Uterus (tissue), 4 donors: ENCODE results near the gene TAS1R3. TPM values are rescaled to one million over a fixed set of nuclear protein-coding genes. Genes with fewer than 3 reads are reported as not detected.

Source experiments
- DNase-seq, 2 donors: peaks; one replicate each; pipeline ENCODE4 v3.0.0-alpha.2; 2019 to 2020
- H3K27ac ChIP-seq, 2 donors: fragments of 200-600 bp; sonication (generic); 1 replicate in 1 of 2; 2 replicates in 1 of 2; pipeline ENCODE4 v1.5.1; 2016 to 2018
- H3K27me3 ChIP-seq, 2 donors: fragments of 200-600 bp; sonication (generic); one replicate each; pipeline ENCODE4 v1.5.1; 2018 to 2019; ENCODE audit warnings: control low read depth in 1 of 2
- H3K36me3 ChIP-seq, 2 donors: fragments of 200-600 bp; sonication (generic); one replicate each; pipeline ENCODE4 v1.5.1; 2019; ENCODE audit warnings: control low read depth in 1 of 2
- H3K4me1 ChIP-seq, 2 donors: fragments of 200-600 bp; sonication (generic); one replicate each; pipeline ENCODE4 v1.5.1; 2018 to 2019; ENCODE audit warnings: control low read depth in 1 of 2
- H3K4me3 ChIP-seq, 2 donors: fragments of 200-600 bp; sonication (generic); 1 replicate in 1 of 2; 2 replicates in 1 of 2; pipeline ENCODE4 v1.5.1; 2018 to 2019; ENCODE audit warnings: mild to moderate bottlenecking in 1 of 2
- H3K9me3 ChIP-seq, 2 donors: fragments of 200-600 bp; sonication (generic); one replicate each; pipeline ENCODE4 v1.5.1; 2019; ENCODE audit warnings: control low read depth in 1 of 2
- POLR2A ChIP-seq, 2 donors: fragments of 450-650 bp; IDR thresholded peaks; one replicate each; pipeline ENCODE4 v1.6.1; 2016; ENCODE audit warnings: antibody characterized with exemption in 2 of 2, mild to moderate bottlenecking in 1 of 2, moderate library complexity in 1 of 2
- intact Hi-C: fragments of 100-400 bp; cut with DNase I; formaldehyde crosslinking; loops from one replicate; pipeline ENCODE4 v1.15.1; 2023; ENCODE audit warnings: low total_unique reads
- total RNA-seq, 4 donors: library from RNA; depleted of rRNA in 3 of 4; stranded (reverse); fragments of >200 nt in 3 of 4; gene quantifications; one replicate each; pipeline versions ENCODE4 v1.1.0 to v1.2.4, GENCODE V29; 2014 to 2023
- TF ChIP-seq, protein P1 (sequence below), 4 experiments: fragments of 200-600 bp in 2 of 4; fragments of 450-650 bp in 2 of 4; sonication (generic) in 2 of 4; IDR thresholded peaks; one replicate each; pipeline ENCODE4 v1.5.1; 2016 to 2019; ENCODE audit warnings: antibody characterized with exemption in 4 of 4, mild to moderate bottlenecking in 2 of 4, moderate library complexity in 1 of 4
- donor health status: DM: yes; HTN: yes; CAD: no.

The TAS1R3 gene
- total RNA-seq, 4 donors from 2014 or later = 0.14 to 0.34 TPM; not detected in 2

DNA sequence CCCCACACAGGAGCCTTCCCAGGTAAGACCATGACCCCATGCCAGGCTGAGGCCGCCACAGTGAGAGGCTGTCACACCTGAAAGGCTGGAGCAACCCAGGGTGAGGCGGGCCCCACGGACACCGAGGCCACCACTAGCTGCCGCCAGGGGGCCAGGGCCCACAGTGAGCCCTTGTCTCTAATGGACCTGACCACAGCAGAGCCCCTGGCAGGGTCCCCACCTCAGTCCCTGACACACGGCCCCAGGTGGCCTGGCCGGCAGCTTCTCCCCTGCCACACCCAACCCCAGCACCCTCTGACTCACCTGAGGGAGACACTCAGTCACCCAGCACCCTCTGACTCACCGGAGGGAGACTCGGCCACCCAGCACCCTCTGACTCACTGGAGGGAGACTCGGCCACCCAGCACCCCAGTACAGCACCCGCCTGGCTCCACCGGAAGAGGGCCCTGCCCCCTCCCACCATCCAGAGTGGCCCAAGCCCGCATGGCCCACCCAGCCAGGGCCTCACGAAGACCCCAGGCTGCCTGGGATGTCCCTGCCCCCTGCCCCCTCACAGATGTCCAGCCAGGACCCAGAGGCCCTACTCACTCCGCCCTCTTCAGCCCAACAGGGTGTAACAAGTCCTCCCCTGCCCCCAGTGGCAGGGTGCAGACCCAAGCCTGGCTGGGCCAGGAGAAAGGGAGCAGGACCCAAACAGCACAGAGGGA, 13.7 kb downstream of the TAS1R3 start:
- Histone ChIP-seq H3K9me3 (no peaks in the 10 kb centered on the region), H3K4me3 (no peak overlapping the region), H3K4me1 (peaks cover 16 to 25% of the 10 kb centered on the region in 2 donors), H3K36me3 (no peaks in the 10 kb centered on the region), H3K27ac (peak overlapping the region in 1 of 2 donors; percentile 23), H3K27me3 (no peaks in the 10 kb centered on the region)
- TF ChIP-seq, protein P1, sequence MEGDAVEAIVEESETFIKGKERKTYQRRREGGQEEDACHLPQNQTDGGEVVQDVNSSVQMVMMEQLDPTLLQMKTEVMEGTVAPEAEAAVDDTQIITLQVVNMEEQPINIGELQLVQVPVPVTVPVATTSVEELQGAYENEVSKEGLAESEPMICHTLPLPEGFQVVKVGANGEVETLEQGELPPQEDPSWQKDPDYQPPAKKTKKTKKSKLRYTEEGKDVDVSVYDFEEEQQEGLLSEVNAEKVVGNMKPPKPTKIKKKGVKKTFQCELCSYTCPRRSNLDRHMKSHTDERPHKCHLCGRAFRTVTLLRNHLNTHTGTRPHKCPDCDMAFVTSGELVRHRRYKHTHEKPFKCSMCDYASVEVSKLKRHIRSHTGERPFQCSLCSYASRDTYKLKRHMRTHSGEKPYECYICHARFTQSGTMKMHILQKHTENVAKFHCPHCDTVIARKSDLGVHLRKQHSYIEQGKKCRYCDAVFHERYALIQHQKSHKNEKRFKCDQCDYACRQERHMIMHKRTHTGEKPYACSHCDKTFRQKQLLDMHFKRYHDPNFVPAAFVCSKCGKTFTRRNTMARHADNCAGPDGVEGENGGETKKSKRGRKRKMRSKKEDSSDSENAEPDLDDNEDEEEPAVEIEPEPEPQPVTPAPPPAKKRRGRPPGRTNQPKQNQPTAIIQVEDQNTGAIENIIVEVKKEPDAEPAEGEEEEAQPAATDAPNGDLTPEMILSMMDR (IDR thresholded peaks at IDR 0.05) = peak in 2 of 4 experiments; percentile 24 to 25
- no peak for TF ChIP-seq POLR2A (IDR thresholded peaks at IDR 0.05)
- intact Hi-C loops = no loop called here
- DNase-seq = no peak

GRCh38 chr1:1345384-1345783, 14.3 kb downstream of the TAS1R3 start:
- Histone ChIP-seq H3K27me3 (no peaks in the 10 kb centered on the region), H3K4me1 (peaks cover 16 to 25% of the 10 kb centered on the region in 2 donors), H3K27ac (peak overlapping the region in 1 of 2 donors; percentile 23), H3K9me3 (no peaks in the 10 kb centered on the region), H3K4me3 (no peak overlapping the region), H3K36me3 (no peaks in the 10 kb centered on the region)
- DNase-seq = no peak
- intact Hi-C loops = no loop called here
- TF ChIP-seq POLR2A (IDR thresholded peaks at IDR 0.05) = no peak
- TF ChIP-seq, protein P1 (IDR thresholded peaks at IDR 0.05) = no peak

- Histone ChIP-seq H3K4me3 (no peak overlapping the region), H3K4me1 (peaks cover 16 to 25% of the 10 kb centered on the region in 2 donors)
Observed at GRCh38 chr1:1345860-1346500, 14.9 kb downstream of the TAS1R3 start.

DNA sequence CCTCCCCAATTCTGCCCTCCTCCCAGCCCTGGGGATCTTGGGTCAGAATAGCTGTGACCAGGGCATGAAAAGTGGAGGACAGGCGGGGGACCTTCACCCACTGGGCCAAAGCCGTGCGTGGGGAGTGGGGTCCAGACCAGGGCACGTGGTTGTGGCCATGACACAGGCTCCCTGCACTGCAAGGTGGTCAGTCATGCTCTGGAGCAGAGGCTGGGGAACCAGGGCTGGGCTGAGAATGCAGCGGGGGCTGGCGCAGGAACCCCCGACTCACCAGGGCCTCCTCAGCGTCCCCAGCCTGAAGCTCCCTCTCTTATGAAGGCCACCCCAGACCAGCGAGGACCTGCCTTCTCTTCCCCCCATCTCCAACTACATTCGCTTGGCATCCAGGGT, 15.4 kb downstream of the TAS1R3 start:
- TF ChIP-seq POLR2A (IDR thresholded peaks at IDR 0.05) = no peak
- TF ChIP-seq, protein P1 (IDR thresholded peaks at IDR 0.05) = no peak
- DNase-seq = no peak
- no peak overlapping the region for H3K4me3 ChIP-seq
- intact Hi-C loops = no loop called here
- H3K36me3 ChIP-seq = no peaks in the 10 kb centered on the region
- H3K27me3 ChIP-seq = no peaks in the 10 kb centered on the region
- H3K9me3 ChIP-seq = no peaks in the 10 kb centered on the region
- H3K27ac ChIP-seq = peak overlapping the region in 1 of 2 donors; percentile 4
- H3K4me1 ChIP-seq = peaks cover 16 to 25% of the 10 kb centered on the region in 2 donors

More at GRCh38 chr1:1345860-1346500, 14.9 kb downstream of the TAS1R3 start:
- DNase-seq = no peak
- Histone ChIP-seq H3K27ac (peak overlapping the region in 1 of 2 donors; percentile 23), H3K36me3 (no peaks in the 10 kb centered on the region), H3K27me3 (no peaks in the 10 kb centered on the region), H3K9me3 (no peaks in the 10 kb centered on the region)
- TF ChIP-seq, protein P1 (IDR thresholded peaks at IDR 0.05) = no peak
- TF ChIP-seq POLR2A (IDR thresholded peaks at IDR 0.05) = no peak
- intact Hi-C loops = no loop called here

DNA sequence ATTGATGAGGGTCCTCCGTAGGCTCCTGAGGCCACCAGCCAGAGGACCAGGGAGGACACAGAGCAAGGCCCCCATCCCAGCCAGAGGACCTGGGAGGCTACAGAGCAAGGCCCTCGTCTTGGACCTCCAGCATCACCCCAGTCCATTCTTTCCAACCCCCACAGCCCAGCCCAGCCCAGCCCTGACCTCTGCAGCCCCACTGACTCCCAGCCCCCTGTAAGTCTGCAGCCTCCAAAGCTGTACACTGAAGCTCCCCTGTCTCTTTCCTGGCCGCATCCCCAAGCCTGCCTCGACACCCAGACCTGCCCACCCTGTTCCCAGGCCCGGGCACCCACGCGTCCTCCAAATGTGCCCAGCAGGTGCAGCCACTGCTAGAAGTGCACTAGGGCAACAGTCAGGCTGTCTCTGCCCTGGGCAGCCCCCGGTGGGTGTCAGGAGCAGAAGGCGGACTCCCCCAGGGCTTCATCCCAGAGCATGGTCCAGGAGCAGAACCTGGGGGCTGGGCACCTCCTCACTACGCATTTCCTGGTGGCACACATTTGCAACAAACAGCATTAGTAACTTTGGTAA, 16.0 kb downstream of the TAS1R3 start:
- H3K9me3 ChIP-seq = no peaks in the 10 kb centered on the region
- no peak for TF ChIP-seq POLR2A (IDR thresholded peaks at IDR 0.05)
- TF ChIP-seq, protein P1 (IDR thresholded peaks at IDR 0.05) = no peak
- H3K4me3 ChIP-seq = peak overlapping the region in 1 of 2 donors; percentile 85
- no peaks in the 10 kb centered on the region for H3K36me3 ChIP-seq
- intact Hi-C loops = no loop called here
- no peak for DNase-seq
- peaks cover 16 to 25% of the 10 kb centered on the region in 2 donors for H3K4me1 ChIP-seq
- peak overlapping the region in 1 of 2 donors; percentile 73 for H3K27ac ChIP-seq
- no peaks in the 10 kb centered on the region for H3K27me3 ChIP-seq
